Gastrocnemius medialis (tissue), 4 donors: Measurements from ENCODE around the gene S100A4. TPM values are rescaled to one million over a fixed set of nuclear protein-coding genes. Genes with fewer than 3 reads are reported as not detected.
A peak's percentile ranks its signal among the peaks of the same experiment; 100 is the strongest.

Experiments used
- ATAC-seq, 2 donors: fragments of 150-250 bp; one replicate each; pipeline ENCODE4 v1.9.1; 2016
- DNase-seq, 2 donors: peaks; one replicate each; pipeline ENCODE4 v3.0.0-alpha.2; 2019
- H3K27ac ChIP-seq, 4 donors: fragments of 200-600 bp; sonication (generic); 1 replicate in 1 of 4; 2 replicates in 3 of 4; pipeline ENCODE4 v1.5.1; 2016 to 2018; ENCODE audit warnings: mild to moderate bottlenecking in 2 of 4, moderate library complexity in 1 of 4
- H3K27me3 ChIP-seq, 3 donors: fragments of 200-600 bp; sonication (generic) in 2 of 3; 1 replicate in 1 of 3; 2 replicates in 2 of 3; pipeline versions ENCODE4 v1.5.1 to v1.6.0; 2016 to 2019; ENCODE audit warnings: mild to moderate bottlenecking in 1 of 3, moderate library complexity in 1 of 3
- H3K36me3 ChIP-seq, 2 donors: fragments of 200-600 bp; sonication (generic) in 1 of 2; one replicate each; pipeline ENCODE4 v1.5.1; 2017 to 2018
- H3K4me1 ChIP-seq, 2 donors: fragments of 200-600 bp; sonication (generic) in 1 of 2; one replicate each; pipeline ENCODE4 v1.5.1; 2016 to 2017; ENCODE audit warnings: mild to moderate bottlenecking in 2 of 2
- H3K4me3 ChIP-seq, 4 donors: fragments of 200-600 bp; sonication (generic) in 3 of 4; 1 replicate in 1 of 4; 2 replicates in 3 of 4; pipeline ENCODE4 v1.5.1; 2016 to 2019; ENCODE audit warnings: mild to moderate bottlenecking in 2 of 4
- H3K9me3 ChIP-seq, 3 donors: fragments of 200-600 bp; sonication (generic) in 2 of 3; 1 replicate in 1 of 3; 2 replicates in 2 of 3; pipeline ENCODE4 v1.5.1; 2016 to 2019
- POLR2A ChIP-seq, 2 donors: fragments of 450-650 bp; IDR thresholded peaks; one replicate each; pipeline ENCODE4 v1.6.1; 2017; ENCODE audit warnings: antibody characterized with exemption in 2 of 2, mild to moderate bottlenecking in 2 of 2, moderate library complexity in 2 of 2
- in situ Hi-C, 4 donors: fragments of 200-750 bp; cut with MboI; loops; one replicate each; pipeline versions ENCODE4 v1.15.0 to v1.8.0; 2017; ENCODE audit warnings: low sequenced_read_pairs in 4 of 4
- intact Hi-C: fragments of 100-400 bp; cut with DNase I; formaldehyde crosslinking; loops from one replicate; pipeline ENCODE4 v1.15.1; 2023; ENCODE audit warnings: low total_unique reads
- total RNA-seq, 4 donors: library from RNA; depleted of rRNA; stranded (reverse); fragments of >200 nt; gene quantifications; one replicate each; pipeline versions ENCODE4 v1.1.0 to v1.2.3, GENCODE V29; 2016
- TF ChIP-seq, protein P1 (sequence below), 5 experiments: fragments of 450-650 bp in 3 of 5; fragments of 200-600 bp in 2 of 5; sonication (generic) in 2 of 5; IDR thresholded peaks in 4 of 5; conservative IDR thresholded peaks in 1 of 5; 1 replicate in 4 of 5; 2 replicates in 1 of 5; pipeline ENCODE4 v1.5.1; 2016 to 2019; ENCODE audit warnings: antibody characterized with exemption in 5 of 5, mild to moderate bottlenecking in 3 of 5, moderate library complexity in 3 of 5

The S100A4 gene
- total RNA-seq, 4 donors from 2014 or later: 76.8 to 377 (median 144) TPM

DNA sequence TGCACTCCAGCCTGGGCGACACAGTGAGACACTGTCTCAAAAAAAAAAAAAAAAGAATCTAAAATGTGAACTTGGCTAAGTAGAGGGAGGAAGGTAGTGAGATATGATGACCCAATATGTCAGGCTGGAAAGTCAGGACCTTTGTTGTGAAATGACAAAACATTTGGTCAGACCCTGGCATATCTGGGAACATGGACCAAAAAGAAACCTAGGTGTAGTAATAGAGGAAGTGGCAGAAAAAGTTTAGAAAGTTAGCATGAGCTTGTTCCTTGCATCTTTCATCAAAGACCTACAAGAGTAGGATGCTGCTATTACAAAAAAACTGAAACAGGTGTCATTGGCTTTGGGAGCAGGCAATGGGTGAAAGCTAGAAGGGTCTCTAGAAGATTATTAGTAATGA is 10.7 kb upstream of the S100A4 start:
- Histone ChIP-seq H3K4me3 (no peak overlapping the region), H3K9me3 (no peaks in the 10 kb centered on the region), H3K27ac (no peak overlapping the region), H3K4me1 (peaks cover 0 to 8% of the 10 kb centered on the region in 2 donors), H3K27me3 (no peaks in the 10 kb centered on the region), H3K36me3 (no peaks in the 10 kb centered on the region)
- intact Hi-C loops (no loop called here), in situ Hi-C loops (no loop called here)
- DNase-seq (no peak), ATAC-seq (no peak)
- TF ChIP-seq POLR2A (IDR thresholded peaks at IDR 0.05): no peak
- TF ChIP-seq, protein P1, sequence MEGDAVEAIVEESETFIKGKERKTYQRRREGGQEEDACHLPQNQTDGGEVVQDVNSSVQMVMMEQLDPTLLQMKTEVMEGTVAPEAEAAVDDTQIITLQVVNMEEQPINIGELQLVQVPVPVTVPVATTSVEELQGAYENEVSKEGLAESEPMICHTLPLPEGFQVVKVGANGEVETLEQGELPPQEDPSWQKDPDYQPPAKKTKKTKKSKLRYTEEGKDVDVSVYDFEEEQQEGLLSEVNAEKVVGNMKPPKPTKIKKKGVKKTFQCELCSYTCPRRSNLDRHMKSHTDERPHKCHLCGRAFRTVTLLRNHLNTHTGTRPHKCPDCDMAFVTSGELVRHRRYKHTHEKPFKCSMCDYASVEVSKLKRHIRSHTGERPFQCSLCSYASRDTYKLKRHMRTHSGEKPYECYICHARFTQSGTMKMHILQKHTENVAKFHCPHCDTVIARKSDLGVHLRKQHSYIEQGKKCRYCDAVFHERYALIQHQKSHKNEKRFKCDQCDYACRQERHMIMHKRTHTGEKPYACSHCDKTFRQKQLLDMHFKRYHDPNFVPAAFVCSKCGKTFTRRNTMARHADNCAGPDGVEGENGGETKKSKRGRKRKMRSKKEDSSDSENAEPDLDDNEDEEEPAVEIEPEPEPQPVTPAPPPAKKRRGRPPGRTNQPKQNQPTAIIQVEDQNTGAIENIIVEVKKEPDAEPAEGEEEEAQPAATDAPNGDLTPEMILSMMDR (IDR thresholded peaks at IDR 0.05 in 4 of 5, conservative IDR thresholded peaks at IDR 0.05 in 1 of 5): no peak

DNA sequence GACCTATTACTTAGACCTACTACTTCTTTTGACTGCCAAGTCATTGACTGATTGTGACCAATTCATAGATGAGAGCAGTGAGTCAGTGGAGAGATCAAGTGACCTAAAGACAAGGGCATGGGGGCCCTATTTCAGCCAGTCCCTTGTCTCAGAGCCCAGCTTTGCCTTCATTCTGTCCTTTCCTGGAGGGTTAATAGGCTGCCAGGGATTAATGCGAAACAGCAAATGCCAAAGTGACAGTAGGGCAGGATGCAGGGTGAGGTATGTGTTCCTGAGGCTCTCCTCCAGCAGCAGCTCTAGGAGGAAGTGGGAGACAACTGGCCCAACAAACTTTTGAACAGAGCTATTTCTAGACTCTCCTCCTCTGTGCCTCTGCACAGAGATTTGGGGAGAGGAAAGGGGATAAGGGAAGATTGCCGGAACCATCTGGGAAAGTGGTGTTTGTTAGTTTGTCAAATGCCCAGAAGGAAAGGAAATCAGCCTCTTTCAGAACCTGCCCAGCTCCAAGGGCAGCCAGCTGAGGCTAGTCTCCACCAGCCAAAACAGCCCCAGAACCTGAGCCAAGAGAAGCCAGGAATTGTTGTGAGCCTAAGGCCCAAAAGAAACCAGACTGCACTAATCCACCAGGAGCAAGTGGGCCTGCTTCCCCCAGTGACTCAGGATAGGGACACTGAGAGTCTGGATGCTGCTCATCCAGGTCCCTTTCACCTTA is 8.4 kb upstream of the S100A4 start:
- in situ Hi-C loops (no loop called here), intact Hi-C loops (no loop called here)
- TF ChIP-seq, protein P1 (IDR thresholded peaks at IDR 0.05 in 4 of 5, conservative IDR thresholded peaks at IDR 0.05 in 1 of 5): no peak
- TF ChIP-seq POLR2A (IDR thresholded peaks at IDR 0.05): no peak
- H3K4me3 ChIP-seq: no peak overlapping the region
- H3K27ac ChIP-seq: peak overlapping the region in 3 of 4 donors; percentile 21 to 52 (median 22)
- peaks cover 7 to 19% of the 10 kb centered on the region in 2 donors for H3K4me1 ChIP-seq
- no peaks in the 10 kb centered on the region for H3K9me3 ChIP-seq
- no peaks in the 10 kb centered on the region for H3K27me3 ChIP-seq
- no peak for ATAC-seq
- no peaks in the 10 kb centered on the region for H3K36me3 ChIP-seq
- no peak for DNase-seq

DNA sequence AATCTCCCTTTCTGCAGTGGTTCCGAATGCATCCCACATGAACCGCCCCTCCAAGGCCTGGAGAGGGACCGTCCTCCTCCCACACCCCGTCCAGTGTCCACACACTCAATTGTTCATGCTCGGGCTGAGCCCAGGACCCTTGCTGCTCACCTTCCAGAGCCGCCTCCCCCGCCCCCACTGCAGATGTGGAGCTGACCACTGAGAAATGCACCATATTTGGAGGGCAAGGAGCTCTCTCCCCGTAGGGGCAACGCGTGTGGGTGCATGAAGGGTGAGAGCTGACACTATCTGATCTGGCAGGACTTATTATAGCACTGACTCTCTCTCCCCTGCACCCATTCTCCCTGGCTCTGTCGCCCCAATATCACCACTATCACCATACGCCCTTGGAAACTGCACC is 7.5 kb upstream of the S100A4 start:
- ATAC-seq (no peak), DNase-seq (no peak)
- no peak overlapping the region for H3K4me3 ChIP-seq
- TF ChIP-seq POLR2A (IDR thresholded peaks at IDR 0.05): no peak
- TF ChIP-seq, protein P1 (IDR thresholded peaks at IDR 0.05 in 4 of 5, conservative IDR thresholded peaks at IDR 0.05 in 1 of 5): no peak
- no peaks in the 10 kb centered on the region for H3K9me3 ChIP-seq
- H3K27ac ChIP-seq: no peak overlapping the region
- intact Hi-C loops: no loop called here
- H3K36me3 ChIP-seq: no peaks in the 10 kb centered on the region
- H3K4me1 ChIP-seq: peaks cover 11 to 27% of the 10 kb centered on the region in 2 donors
- no peaks in the 10 kb centered on the region for H3K27me3 ChIP-seq
- in situ Hi-C loops: no loop called here

DNA sequence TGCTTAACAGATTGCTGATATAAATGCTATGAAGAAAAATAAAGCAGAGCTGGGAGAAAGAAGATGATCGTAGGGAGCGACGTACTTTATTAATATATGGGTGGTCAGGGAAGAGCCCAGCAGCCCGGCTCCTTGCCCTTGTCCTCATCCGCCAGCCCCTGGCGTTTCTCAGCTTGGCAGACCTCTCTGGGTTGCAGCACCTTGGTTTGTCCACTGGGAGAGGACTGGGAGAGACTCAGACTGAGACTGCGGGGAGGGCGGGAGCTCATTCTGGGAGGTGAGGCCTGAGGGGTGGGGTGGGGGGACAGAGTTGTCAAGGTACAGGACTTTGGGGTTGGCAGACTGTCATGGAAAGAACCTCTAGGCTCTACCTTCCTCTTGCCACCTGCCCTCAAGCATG is 6.7 kb upstream of the S100A4 start:
- Histone ChIP-seq H3K27ac (no peak overlapping the region), H3K4me3 (no peak overlapping the region), H3K4me1 (peaks cover 11 to 33% of the 10 kb centered on the region in 2 donors), H3K27me3 (no peaks in the 10 kb centered on the region), H3K9me3 (no peaks in the 10 kb centered on the region), H3K36me3 (no peaks in the 10 kb centered on the region)
- ATAC-seq (no peak), DNase-seq (no peak)
- TF ChIP-seq, protein P1 (IDR thresholded peaks at IDR 0.05 in 4 of 5, conservative IDR thresholded peaks at IDR 0.05 in 1 of 5): no peak
- TF ChIP-seq POLR2A (IDR thresholded peaks at IDR 0.05): no peak
- in situ Hi-C loops: no loop called here
- intact Hi-C loops: no loop called here
